Panc1 (cell line): ENCODE data around the gene TESMIN.

ENCODE experiments used
- POLR2AphosphoS5 ChIP-seq: IDR thresholded peaks from 2 replicates; pipeline ENCODE4 v1.6.1; 2012; ENCODE audit warnings: mild to moderate bottlenecking, low read depth, low read length, moderate library complexity
- TF ChIP-seq, protein P1 (sequence below): fragments of 450-650 bp; IDR thresholded peaks from 2 replicates; pipeline ENCODE4 v1.5.1; 2017; ENCODE audit warnings: mild to moderate bottlenecking
- TF ChIP-seq, protein P2 (sequence below), 2 experiments: IDR thresholded peaks; 2 replicates each; pipeline ENCODE4 v1.6.1; 2011 to 2012; ENCODE audit warnings: low read depth in 2 of 2, control low read depth in 1 of 2, low read length in 1 of 2, mild to moderate bottlenecking in 1 of 2, moderate library complexity in 1 of 2; ENCODE audit not compliant: insufficient read depth in 1 of 2

DNA sequence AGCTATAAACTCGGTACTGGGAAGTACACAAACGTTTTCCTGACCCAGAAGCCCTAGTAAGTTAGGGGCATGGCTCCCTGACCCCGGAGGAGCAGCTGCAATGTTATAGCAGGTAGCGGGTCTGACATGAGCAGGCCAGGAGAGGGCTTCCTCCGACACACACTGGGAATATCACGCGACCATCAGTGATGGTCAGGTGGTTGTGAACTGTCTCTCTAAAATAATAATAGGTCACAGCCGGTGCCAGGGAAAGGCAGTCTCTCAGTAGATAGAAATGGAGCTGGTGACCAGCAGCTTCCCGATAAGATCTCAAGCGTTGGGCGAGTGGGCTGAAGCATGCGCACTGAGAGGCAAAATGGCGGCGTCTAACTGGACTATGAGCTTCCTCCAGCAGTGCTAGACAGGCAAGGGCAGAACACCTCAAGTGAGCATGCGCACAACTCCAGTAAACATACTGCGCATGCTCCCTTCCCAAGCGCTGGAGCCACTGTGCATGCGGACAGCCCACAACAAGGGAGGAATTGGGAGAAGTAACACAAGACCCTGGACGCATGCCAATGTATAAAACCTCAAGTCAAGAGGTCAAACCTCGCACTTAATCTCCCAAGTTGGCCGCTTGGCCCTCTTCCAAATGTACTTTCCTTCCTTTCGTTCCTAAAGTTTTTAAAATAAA, 22.3 kb upstream of the TESMIN start:
- TF ChIP-seq, protein P1, sequence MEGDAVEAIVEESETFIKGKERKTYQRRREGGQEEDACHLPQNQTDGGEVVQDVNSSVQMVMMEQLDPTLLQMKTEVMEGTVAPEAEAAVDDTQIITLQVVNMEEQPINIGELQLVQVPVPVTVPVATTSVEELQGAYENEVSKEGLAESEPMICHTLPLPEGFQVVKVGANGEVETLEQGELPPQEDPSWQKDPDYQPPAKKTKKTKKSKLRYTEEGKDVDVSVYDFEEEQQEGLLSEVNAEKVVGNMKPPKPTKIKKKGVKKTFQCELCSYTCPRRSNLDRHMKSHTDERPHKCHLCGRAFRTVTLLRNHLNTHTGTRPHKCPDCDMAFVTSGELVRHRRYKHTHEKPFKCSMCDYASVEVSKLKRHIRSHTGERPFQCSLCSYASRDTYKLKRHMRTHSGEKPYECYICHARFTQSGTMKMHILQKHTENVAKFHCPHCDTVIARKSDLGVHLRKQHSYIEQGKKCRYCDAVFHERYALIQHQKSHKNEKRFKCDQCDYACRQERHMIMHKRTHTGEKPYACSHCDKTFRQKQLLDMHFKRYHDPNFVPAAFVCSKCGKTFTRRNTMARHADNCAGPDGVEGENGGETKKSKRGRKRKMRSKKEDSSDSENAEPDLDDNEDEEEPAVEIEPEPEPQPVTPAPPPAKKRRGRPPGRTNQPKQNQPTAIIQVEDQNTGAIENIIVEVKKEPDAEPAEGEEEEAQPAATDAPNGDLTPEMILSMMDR = no peak
- TF ChIP-seq, protein P2, sequence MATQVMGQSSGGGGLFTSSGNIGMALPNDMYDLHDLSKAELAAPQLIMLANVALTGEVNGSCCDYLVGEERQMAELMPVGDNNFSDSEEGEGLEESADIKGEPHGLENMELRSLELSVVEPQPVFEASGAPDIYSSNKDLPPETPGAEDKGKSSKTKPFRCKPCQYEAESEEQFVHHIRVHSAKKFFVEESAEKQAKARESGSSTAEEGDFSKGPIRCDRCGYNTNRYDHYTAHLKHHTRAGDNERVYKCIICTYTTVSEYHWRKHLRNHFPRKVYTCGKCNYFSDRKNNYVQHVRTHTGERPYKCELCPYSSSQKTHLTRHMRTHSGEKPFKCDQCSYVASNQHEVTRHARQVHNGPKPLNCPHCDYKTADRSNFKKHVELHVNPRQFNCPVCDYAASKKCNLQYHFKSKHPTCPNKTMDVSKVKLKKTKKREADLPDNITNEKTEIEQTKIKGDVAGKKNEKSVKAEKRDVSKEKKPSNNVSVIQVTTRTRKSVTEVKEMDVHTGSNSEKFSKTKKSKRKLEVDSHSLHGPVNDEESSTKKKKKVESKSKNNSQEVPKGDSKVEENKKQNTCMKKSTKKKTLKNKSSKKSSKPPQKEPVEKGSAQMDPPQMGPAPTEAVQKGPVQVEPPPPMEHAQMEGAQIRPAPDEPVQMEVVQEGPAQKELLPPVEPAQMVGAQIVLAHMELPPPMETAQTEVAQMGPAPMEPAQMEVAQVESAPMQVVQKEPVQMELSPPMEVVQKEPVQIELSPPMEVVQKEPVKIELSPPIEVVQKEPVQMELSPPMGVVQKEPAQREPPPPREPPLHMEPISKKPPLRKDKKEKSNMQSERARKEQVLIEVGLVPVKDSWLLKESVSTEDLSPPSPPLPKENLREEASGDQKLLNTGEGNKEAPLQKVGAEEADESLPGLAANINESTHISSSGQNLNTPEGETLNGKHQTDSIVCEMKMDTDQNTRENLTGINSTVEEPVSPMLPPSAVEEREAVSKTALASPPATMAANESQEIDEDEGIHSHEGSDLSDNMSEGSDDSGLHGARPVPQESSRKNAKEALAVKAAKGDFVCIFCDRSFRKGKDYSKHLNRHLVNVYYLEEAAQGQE (IDR thresholded peaks at IDR 0.05; ENCODE audit: insufficient read depth in 1 of 2, low read depth in 2 of 2, low read length in 1 of 2) = no peak
- TF ChIP-seq POLR2AphosphoS5 = no peak
